ENCODE results near the gene DIAPH2. TPM values are rescaled to one million over a fixed set of nuclear protein-coding genes. Genes with fewer than 3 reads are reported as not detected.

DIAPH2 gene
- total and polyA plus RNA-seq, 2 of the 13 experiments (the other 11 are each of a cell fraction or from before 2014, with no cell fraction given) = 2.1 to 8.5 TPM

DNA sequence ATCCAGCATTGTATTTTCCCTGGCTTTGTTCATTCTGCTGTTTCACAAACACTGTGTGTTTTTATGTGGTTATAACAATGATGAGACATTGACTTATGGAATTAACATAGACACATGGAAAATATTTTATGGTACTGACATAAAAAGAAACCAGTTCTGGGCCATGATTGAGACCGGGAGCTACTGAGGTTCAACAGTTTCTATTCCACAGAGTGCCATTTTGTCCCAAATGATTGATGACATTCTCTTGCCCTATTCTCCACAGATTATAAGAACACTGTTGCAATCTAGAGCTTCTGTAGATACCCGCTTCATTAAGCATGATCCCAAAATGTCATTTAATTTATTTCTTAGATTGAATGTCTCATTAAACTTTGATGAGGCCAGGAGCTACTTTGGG is 525.9 kb downstream of the DIAPH2 start (continued):
- TF ChIP-seq, protein P1, sequence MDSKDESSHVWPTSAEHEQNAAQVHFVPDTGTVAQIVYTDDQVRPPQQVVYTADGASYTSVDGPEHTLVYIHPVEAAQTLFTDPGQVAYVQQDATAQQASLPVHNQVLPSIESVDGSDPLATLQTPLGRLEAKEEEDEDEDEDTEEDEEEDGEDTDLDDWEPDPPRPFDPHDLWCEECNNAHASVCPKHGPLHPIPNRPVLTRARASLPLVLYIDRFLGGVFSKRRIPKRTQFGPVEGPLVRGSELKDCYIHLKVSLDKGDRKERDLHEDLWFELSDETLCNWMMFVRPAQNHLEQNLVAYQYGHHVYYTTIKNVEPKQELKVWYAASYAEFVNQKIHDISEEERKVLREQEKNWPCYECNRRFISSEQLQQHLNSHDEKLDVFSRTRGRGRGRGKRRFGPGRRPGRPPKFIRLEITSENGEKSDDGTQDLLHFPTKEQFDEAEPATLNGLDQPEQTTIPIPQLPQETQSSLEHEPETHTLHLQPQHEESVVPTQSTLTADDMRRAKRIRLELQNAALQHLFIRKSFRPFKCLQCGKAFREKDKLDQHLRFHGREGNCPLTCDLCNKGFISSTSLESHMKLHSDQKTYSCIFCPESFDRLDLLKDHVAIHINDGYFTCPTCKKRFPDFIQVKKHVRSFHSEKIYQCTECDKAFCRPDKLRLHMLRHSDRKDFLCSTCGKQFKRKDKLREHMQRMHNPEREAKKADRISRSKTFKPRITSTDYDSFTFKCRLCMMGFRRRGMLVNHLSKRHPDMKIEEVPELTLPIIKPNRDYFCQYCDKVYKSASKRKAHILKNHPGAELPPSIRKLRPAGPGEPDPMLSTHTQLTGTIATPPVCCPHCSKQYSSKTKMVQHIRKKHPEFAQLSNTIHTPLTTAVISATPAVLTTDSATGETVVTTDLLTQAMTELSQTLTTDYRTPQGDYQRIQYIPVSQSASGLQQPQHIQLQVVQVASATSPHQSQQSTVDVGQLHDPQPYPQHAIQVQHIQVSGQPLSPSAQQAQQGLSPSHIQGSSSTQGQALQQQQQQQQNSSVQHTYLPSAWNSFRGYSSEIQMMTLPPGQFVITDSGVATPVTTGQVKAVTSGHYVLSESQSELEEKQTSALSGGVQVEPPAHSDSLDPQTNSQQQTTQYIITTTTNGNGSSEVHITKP (CRISPR knock-in tag; IDR thresholded peaks at IDR 0.05; ENCODE audit: low read depth) = no peak

DNA sequence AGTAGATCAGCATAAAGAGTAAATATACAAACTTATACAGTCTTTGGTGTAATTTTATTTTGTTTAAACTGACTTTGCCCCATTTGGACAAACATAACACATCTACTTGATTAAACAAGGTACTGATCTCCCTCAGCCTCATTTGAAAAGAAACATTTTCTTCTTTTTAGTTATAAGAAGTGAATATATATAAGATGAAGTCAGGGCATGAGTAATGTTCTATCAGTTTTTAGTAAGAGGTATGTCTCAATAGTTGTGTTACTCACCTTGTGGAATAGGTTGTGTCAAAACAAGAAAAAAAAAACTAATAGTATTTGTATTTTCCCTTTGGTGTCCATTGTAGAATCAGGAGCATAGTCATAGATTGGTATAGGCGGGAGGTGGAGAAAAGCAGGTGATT is 526.4 kb downstream of the DIAPH2 start:
- ChIA-PET POLR2A (no interaction called here), CTCF (ENCODE audit: low intra/inter-chr PET ratio, low total read pairs) (no interaction called here)
- ATAC-seq = no peak
- H2AFZ ChIP-seq (ENCODE audit: low read length) = no peak overlapping the region
- H3K36me3 ChIP-seq (replicated peaks in 1 of 2; ENCODE audit: control insufficient read depth in 1 of 2, insufficient read depth in 2 of 2, low read length in 2 of 2) = no peaks in the 10 kb centered on the region
- 94% methylated on average over 1 of the region's 1 CpG for WGBS (ENCODE audit: low lambda C conversion rate)
- no TSS peak for BruUV-seq (replicated peaks)
- H3K9ac ChIP-seq (ENCODE audit: insufficient read depth, low read depth, low read length) = no peak overlapping the region
- intact Hi-C loops (cut with micrococcal nuclease; ENCODE audit: unreplicated experiment) = no loop called here
- H3K4me3 ChIP-seq (replicated peaks in 1 of 3; ENCODE audit: insufficient read depth in 1 of 3, low read depth in 2 of 3, low read length in 3 of 3) = no peak overlapping the region
- no peak for FAIRE-seq
- in situ Hi-C loops (cut with HindIII; ENCODE audit: extremely low pct_ligation_motif_present, low pct_unique_long_range_greater_than_20kb) = no loop called here
- H4K20me1 ChIP-seq (ENCODE audit: insufficient read depth, low read length) = no peaks in the 10 kb centered on the region
- no peak overlapping the region for H3K27ac ChIP-seq (ENCODE audit: extremely low read length, insufficient read depth, low read length)
- no peak overlapping the region for H3K4me2 ChIP-seq (ENCODE audit: low read depth, low read length)
- TF ChIP-seq, protein P2, sequence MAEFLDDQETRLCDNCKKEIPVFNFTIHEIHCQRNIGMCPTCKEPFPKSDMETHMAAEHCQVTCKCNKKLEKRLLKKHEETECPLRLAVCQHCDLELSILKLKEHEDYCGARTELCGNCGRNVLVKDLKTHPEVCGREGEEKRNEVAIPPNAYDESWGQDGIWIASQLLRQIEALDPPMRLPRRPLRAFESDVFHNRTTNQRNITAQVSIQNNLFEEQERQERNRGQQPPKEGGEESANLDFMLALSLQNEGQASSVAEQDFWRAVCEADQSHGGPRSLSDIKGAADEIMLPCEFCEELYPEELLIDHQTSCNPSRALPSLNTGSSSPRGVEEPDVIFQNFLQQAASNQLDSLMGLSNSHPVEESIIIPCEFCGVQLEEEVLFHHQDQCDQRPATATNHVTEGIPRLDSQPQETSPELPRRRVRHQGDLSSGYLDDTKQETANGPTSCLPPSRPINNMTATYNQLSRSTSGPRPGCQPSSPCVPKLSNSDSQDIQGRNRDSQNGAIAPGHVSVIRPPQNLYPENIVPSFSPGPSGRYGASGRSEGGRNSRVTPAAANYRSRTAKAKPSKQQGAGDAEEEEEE (CRISPR knock-in tag; IDR thresholded peaks at IDR 0.05; ENCODE audit: borderline replicate concordance) = no peak
- TF ChIP-seq MTF2 (CRISPR knock-in tag; IDR thresholded peaks at IDR 0.05; ENCODE audit: borderline replicate concordance) (no peak), KLF13 (CRISPR knock-in tag; IDR thresholded peaks at IDR 0.05) (no peak)
- TF ChIP-seq, protein P3, sequence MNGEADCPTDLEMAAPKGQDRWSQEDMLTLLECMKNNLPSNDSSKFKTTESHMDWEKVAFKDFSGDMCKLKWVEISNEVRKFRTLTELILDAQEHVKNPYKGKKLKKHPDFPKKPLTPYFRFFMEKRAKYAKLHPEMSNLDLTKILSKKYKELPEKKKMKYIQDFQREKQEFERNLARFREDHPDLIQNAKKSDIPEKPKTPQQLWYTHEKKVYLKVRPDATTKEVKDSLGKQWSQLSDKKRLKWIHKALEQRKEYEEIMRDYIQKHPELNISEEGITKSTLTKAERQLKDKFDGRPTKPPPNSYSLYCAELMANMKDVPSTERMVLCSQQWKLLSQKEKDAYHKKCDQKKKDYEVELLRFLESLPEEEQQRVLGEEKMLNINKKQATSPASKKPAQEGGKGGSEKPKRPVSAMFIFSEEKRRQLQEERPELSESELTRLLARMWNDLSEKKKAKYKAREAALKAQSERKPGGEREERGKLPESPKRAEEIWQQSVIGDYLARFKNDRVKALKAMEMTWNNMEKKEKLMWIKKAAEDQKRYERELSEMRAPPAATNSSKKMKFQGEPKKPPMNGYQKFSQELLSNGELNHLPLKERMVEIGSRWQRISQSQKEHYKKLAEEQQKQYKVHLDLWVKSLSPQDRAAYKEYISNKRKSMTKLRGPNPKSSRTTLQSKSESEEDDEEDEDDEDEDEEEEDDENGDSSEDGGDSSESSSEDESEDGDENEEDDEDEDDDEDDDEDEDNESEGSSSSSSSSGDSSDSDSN (CRISPR knock-in tag; IDR thresholded peaks at IDR 0.05) = no peak
- TF ChIP-seq, protein P4, sequence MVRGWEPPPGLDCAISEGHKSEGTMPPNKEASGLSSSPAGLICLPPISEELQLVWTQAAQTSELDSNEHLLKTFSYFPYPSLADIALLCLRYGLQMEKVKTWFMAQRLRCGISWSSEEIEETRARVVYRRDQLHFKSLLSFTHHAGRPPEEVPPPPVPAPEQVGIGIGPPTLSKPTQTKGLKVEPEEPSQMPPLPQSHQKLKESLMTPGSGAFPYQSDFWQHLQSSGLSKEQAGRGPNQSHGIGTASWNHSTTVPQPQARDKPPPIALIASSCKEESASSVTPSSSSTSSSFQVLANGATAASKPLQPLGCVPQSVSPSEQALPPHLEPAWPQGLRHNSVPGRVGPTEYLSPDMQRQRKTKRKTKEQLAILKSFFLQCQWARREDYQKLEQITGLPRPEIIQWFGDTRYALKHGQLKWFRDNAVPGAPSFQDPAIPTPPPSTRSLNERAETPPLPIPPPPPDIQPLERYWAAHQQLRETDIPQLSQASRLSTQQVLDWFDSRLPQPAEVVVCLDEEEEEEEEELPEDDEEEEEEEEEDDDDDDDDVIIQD (CRISPR knock-in tag; IDR thresholded peaks at IDR 0.05; ENCODE audit: low read depth) = no peak
- no peaks in the 10 kb centered on the region for H3K9me3 ChIP-seq (ENCODE audit: low read length)
- H3K4me1 ChIP-seq (ENCODE audit: insufficient read depth, low read length) = no peaks in the 10 kb centered on the region
- no peak for DNase-seq (ENCODE audit: low spot score)
- no peaks in the 10 kb centered on the region for H3K27me3 ChIP-seq (ENCODE audit: control insufficient read depth in 1 of 2, insufficient read depth in 2 of 2, low read length in 2 of 2)
- H3K79me2 ChIP-seq (ENCODE audit: insufficient read depth, low read length) = no peaks in the 10 kb centered on the region

Data from HepG2 (cell line).